Endodermal cell (in vitro differentiated cells): ENCODE results near the gene CLDN18. TPM values are rescaled to one million over a fixed set of nuclear protein-coding genes. Genes with fewer than 3 reads are reported as not detected.

Source experiments
- DNase-seq: peaks from one replicate; pipeline ENCODE4 v3.0.0-alpha.2; 2017
- H3K27ac ChIP-seq: 2 replicates; pipeline ENCODE4 v1.5.1; 2013; ENCODE audit warnings: mild to moderate bottlenecking, low read depth, low read length, moderate library complexity
- H3K27me3 ChIP-seq: 2 replicates; pipeline ENCODE4 v1.6.1; 2013; ENCODE audit warnings: mild to moderate bottlenecking, low read length, moderate library complexity; ENCODE audit not compliant: insufficient read depth, control insufficient read depth, poor library complexity, severe bottlenecking
- H3K36me3 ChIP-seq: 2 replicates; pipeline ENCODE4 v1.7.0; 2013; ENCODE audit warnings: mild to moderate bottlenecking, low read length, moderate library complexity; ENCODE audit not compliant: control insufficient read depth, insufficient read depth
- H3K4me1 ChIP-seq: one replicate; pipeline ENCODE4 v1.7.0; 2013; ENCODE audit warnings: low read length; ENCODE audit not compliant: control insufficient read depth, insufficient read depth
- H3K4me3 ChIP-seq: 2 replicates; pipeline ENCODE4 v1.5.1; 2013; ENCODE audit warnings: mild to moderate bottlenecking, low read length, moderate library complexity
- H3K9ac ChIP-seq: 2 replicates; pipeline ENCODE4 v1.6.1; 2013; ENCODE audit warnings: mild to moderate bottlenecking, low read length, moderate library complexity; ENCODE audit not compliant: poor library complexity, severe bottlenecking; ENCODE audit errors: extremely low read depth
- H3K9me3 ChIP-seq: 2 replicates; pipeline ENCODE4 v1.6.1; 2013; ENCODE audit warnings: mild to moderate bottlenecking, low read length, moderate library complexity; ENCODE audit not compliant: control insufficient read depth
- H3K27ac Mint-ChIP-seq: 2 replicates; pipeline ENCODE4 v1.8.0; 2020; ENCODE audit warnings: mixed read lengths
- H3K27me3 Mint-ChIP-seq: 2 replicates; pipeline ENCODE4 v1.8.0; 2021; ENCODE audit warnings: mild to moderate bottlenecking, mixed read lengths; ENCODE audit not compliant: insufficient read depth
- H3K36me3 Mint-ChIP-seq: 2 replicates; pipeline ENCODE4 v1.8.0; 2020; ENCODE audit warnings: low read depth, mixed read lengths
- H3K4me1 Mint-ChIP-seq: 2 replicates; pipeline ENCODE4 v1.8.0; 2020; ENCODE audit warnings: mixed read lengths
- H3K4me3 Mint-ChIP-seq: 2 replicates; pipeline ENCODE4 v1.8.0; 2020; ENCODE audit warnings: mild to moderate bottlenecking, moderate library complexity, mixed read lengths
- H3K9me3 Mint-ChIP-seq: 2 replicates; pipeline ENCODE4 v1.8.0; 2020; ENCODE audit warnings: mild to moderate bottlenecking, mixed read lengths
- WGBS, 2 experiments: methylation state at CpG; one replicate each; pipeline versions ENCODE4 v1.1.5 to v1.1.7; 2013; ENCODE audit warnings: missing lambda C conversion rate in 2 of 2, mixed read lengths in 1 of 2; ENCODE audit not compliant: insufficient coverage in 1 of 2, insufficient read length in 1 of 2; 5-methylcytosine and 5-hydroxymethylcytosine counted together
- total RNA-seq, 2 donors: library from RNA; stranded (reverse); fragmentation: NEBNext Ultra II Directional in 1 of 2; extraction: Animal tissue kit (Norgen Biotek cat#: 25700) in 1 of 2; gene quantifications; 2 replicates in 1 of 2; 3 replicates in 1 of 2; pipeline ENCODE4 v1.2.1, GENCODE V29; 2021
- TF ChIP-seq, protein P1 (sequence below): fragments of 200-600 bp; sonication (generic); conservative IDR thresholded peaks from 2 replicates; pipeline ENCODE4 v1.5.0; 2021; ENCODE audit warnings: antibody characterized with exemption, mild to moderate bottlenecking

The CLDN18 gene
- total RNA-seq, 2 donors from 2014 or later: 0.13 to 0.27 TPM

DNA sequence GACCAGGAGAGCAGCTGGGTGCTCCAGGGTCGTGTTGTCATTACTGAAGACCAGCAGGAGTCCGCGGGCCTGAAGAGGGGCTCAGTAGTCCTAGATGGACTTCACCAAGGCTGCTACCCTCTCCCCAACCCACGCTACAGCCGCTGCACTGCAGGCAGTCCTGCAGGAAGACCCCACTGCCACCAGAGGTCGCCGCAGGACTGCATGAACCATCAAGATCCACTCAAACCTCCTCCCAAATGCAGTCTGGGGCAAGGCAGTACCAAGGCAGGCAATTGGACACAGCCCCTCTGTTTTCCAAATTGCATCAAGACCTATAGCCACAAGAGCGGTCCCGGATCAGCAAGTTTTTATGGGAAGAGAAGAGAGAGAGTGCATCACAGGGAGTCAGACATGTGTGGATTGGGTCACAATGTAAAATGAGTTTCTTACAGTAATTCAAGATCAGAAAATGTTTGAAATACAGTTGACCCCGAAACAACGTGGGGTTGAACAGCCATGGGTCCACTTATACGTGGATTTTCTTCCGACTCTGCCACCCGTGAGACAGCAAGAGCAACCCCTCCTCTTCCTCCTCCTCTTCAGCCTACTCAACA lies 58.7 kb downstream of the CLDN18 start:
- TF ChIP-seq, protein P1, sequence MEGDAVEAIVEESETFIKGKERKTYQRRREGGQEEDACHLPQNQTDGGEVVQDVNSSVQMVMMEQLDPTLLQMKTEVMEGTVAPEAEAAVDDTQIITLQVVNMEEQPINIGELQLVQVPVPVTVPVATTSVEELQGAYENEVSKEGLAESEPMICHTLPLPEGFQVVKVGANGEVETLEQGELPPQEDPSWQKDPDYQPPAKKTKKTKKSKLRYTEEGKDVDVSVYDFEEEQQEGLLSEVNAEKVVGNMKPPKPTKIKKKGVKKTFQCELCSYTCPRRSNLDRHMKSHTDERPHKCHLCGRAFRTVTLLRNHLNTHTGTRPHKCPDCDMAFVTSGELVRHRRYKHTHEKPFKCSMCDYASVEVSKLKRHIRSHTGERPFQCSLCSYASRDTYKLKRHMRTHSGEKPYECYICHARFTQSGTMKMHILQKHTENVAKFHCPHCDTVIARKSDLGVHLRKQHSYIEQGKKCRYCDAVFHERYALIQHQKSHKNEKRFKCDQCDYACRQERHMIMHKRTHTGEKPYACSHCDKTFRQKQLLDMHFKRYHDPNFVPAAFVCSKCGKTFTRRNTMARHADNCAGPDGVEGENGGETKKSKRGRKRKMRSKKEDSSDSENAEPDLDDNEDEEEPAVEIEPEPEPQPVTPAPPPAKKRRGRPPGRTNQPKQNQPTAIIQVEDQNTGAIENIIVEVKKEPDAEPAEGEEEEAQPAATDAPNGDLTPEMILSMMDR: peak; percentile 97
- Histone ChIP-seq H3K4me3 (no peak overlapping the region), H3K9ac (no peak overlapping the region), H3K27ac (no peak overlapping the region), H3K27me3 (no peaks in the 10 kb centered on the region), H3K9me3 (no peaks in the 10 kb centered on the region), H3K4me1 (no peaks in the 10 kb centered on the region), H3K36me3 (peaks cover 87% of the 10 kb centered on the region)
- H3K9me3 Mint-ChIP-seq: no peaks in the 10 kb centered on the region
- peaks cover 51% of the 10 kb centered on the region for H3K36me3 Mint-ChIP-seq
- peak; percentile 95 for DNase-seq
- no peaks in the 10 kb centered on the region for H3K27me3 Mint-ChIP-seq
- H3K27ac Mint-ChIP-seq: no peak overlapping the region
- H3K4me1 Mint-ChIP-seq: peaks cover 7% of the 10 kb centered on the region
- H3K4me3 Mint-ChIP-seq: no peak overlapping the region
- WGBS, 2 experiments: 40 to 41% methylated on average over 12 to 14 of the region's 14 CpGs

DNA sequence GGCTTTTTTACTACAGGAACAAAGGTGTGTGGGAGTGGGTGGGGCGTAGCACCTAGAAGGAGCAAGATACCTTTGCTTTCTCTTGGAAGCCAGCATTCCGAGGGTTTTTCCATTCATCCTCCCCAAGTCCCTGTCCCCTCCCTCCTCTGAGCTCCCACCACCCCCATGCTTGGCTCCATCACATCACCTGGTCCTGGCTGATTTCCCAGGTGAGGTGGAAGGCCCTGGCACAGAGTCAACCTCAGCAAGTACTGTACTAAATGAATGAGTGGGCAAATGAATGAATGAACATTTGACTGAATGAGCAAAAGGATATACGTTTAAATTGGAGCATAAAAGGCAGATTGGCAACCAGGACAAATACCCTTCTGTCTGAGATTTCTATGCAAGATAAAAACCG lies 60.0 kb downstream of the CLDN18 start:
- no peak for DNase-seq
- Mint-ChIP-seq H3K9me3 (no peaks in the 10 kb centered on the region), H3K27ac (no peak overlapping the region), H3K4me1 (peaks cover 7% of the 10 kb centered on the region), H3K27me3 (no peaks in the 10 kb centered on the region), H3K36me3 (peaks cover 48% of the 10 kb centered on the region), H3K4me3 (no peak overlapping the region)
- Histone ChIP-seq H3K4me3 (no peak overlapping the region), H3K27ac (peak overlapping the region; percentile 64), H3K27me3 (no peaks in the 10 kb centered on the region), H3K4me1 (no peaks in the 10 kb centered on the region), H3K9me3 (no peaks in the 10 kb centered on the region), H3K36me3 (peaks cover 74% of the 10 kb centered on the region), H3K9ac (no peak overlapping the region)
- 85 to 93% methylated on average over 3 to 4 of the region's 4 CpGs for WGBS, 2 experiments
- TF ChIP-seq, protein P1: no peak

DNA sequence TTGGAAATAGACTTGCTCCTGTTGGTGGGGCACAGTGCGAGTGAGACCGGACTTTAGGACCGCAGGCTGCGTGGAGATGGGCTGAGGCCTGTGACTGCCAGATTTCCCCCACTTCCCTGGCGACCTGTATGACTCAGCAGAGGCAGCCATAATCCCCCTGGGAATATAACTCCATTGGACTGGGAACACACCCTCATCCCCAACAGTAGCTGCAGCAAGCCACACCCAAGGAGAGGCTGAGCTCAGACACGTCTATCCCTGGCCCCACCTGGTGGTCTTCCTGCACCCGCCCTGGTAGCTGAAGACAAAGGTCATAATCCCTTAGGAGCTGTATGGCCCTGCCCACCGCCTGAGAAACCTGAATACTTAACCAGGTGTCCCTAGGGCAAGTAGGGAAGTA lies 62.8 kb downstream of the CLDN18 start:
- peak; percentile 77 for DNase-seq
- Histone ChIP-seq H3K36me3 (peaks cover 69% of the 10 kb centered on the region), H3K27me3 (no peaks in the 10 kb centered on the region), H3K27ac (no peak overlapping the region), H3K4me3 (no peak overlapping the region), H3K9me3 (no peaks in the 10 kb centered on the region), H3K9ac (no peak overlapping the region), H3K4me1 (no peaks in the 10 kb centered on the region)
- H3K4me3 Mint-ChIP-seq: no peak overlapping the region
- peaks cover 60% of the 10 kb centered on the region for H3K36me3 Mint-ChIP-seq
- H3K27me3 Mint-ChIP-seq: no peaks in the 10 kb centered on the region
- peaks cover 7% of the 10 kb centered on the region for H3K4me1 Mint-ChIP-seq
- peak overlapping the region; percentile 84 for H3K27ac Mint-ChIP-seq
- 89 to 93% methylated on average over 5 to 8 of the region's 8 CpGs for WGBS, 2 experiments
- TF ChIP-seq, protein P1: no peak
- no peaks in the 10 kb centered on the region for H3K9me3 Mint-ChIP-seq
